Bronchus fibroblast of lung (primary cell): ENCODE data around the gene LEMD1. TPM values are rescaled to one million over a fixed set of nuclear protein-coding genes. Genes with fewer than 3 reads are reported as not detected.

Source experiments
- total RNA-seq: library from RNA; depleted of rRNA; stranded (reverse); fragments of >200 nt; gene quantifications from 2 replicates; pipeline ENCODE4 v1.2.3, GENCODE V29; 2015

The LEMD1 gene, protein sequence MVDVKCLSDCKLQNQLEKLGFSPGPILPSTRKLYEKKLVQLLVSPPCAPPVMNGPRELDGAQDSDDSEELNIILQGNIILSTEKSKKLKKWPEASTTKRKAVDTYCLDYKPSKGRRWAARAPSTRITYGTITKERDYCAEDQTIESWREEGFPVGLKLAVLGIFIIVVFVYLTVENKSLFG
- not detected in 2 replicates for total RNA-seq

DNA sequence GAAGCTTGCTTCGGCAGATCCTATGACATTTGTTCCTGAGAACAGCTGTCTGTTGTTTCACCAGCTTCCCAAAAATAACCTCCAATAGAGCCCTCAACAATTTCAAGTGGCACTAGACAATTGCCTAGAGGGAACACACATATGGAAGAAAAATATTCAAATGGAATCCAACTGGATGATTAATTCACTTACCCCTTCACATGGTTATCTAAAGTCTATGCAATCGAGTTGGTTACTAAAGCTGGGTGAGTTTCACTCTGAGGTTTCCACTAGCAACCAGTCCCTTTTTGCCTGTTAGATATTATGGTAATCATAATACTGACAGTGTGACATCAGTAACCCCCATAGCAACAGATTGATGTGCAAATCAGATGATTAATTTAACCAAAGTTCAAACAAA is at the start of gene LEMD1:
LEMD1 (minus strand) TSS at position 259 of the 400 bp plus-strand sequence. CDS start 1,520 bp downstream, outside the sequence.

DNA sequence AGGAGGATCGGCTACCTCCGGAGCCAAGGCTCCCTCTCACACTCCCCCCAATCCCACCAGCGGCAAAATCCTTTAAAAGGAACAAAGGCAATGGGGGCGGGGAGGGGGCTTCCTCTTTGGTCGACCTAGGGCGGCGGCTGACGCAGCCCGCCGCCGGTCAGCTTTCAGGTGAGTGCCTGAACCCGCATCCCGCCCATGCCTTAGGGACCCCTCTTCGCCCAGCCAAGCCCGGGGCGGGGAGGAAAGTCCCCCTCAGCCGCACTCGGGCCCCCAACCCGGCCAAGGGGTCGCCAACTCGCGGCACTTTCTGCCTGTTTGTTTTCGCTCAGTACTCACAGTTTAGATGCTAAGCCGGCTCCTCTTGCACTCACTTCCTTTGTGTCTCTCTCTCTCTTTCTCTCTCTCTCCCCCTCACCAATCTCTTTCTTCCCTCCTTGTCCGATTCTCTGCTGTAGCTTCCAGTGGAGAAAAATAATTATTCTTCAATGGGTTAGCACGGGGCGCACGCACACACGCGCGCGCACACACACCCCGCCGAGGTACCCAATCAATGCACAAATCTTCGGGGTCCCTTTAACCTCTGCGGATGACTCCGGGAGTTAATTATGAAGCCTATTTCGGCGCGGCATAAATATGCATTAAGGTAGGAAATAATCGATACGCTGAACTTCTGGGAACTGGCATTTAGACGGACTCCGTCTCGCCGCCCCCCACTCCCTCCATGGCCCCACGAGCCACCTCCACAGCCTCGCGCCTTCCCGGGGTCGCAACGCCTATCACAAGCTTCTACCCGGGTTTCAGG is 33.9 kb upstream of the LEMD1 start, which contains the start of gene BLACAT1:
BLACAT1 (minus strand) TSS at position 465 of the 802 bp plus-strand sequence.

DNA sequence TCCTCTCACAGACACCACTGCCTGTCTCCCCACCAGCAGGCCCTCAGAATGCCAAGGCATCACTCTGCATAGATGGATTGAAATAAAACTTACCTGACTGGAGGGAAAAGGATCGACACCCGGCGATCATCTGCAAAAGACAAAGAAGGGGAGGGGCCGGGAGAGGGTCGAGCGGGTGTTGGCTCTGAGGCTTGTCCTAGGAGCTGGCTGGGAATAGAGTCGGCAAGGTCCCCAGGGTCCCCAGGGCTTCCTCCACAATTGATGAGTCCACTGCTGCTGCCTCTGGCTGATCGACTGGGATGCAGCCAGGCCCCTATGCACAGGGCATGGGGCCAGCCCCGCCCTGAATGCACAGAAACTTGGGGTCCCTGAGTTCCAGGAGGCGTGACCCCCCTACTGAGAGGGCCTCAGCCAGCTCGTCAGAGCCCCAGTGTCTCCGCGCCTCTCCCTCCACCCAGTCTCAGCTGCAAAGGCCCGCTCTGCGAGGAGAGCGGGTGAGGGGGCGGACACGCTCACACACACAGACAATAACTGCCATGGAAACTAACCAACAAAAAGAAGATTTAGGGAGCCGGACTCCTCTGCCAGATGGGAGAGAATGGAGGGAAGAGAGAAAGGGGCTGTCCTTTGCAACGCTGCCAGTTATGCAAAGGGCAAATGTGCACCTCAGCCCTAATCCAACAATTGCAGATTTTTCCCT is 65.3 kb downstream of the LEMD1 start, which contains the start of gene KLHDC8A:
KLHDC8A (minus strand) TSS at position 483 of the 700 bp plus-strand sequence. CDS start 13,318 bp downstream, outside the sequence.

Other genes starting within 250 kb of the LEMD1 start
- 6.8 and 7.2 TPM in 2 replicates for gene DSTYK, start 210.4 kb downstream of the LEMD1 start, total RNA-seq
- gene TMCC2, start 194.1 kb downstream of the LEMD1 start, total RNA-seq: 2.4 and 3.4 TPM in 2 replicates
- gene NUAK2, start 100.3 kb downstream of the LEMD1 start, total RNA-seq: 6.1 and 6.7 TPM in 2 replicates
- not detected in 2 replicates for gene KLHDC8A, start 65.1 kb downstream of the LEMD1 start, total RNA-seq
- under 0.01 TPM in 1 of 2 replicates, not detected in the other for gene BLACAT1, start 34.0 kb upstream of the LEMD1 start, total RNA-seq
- 0.15 and 0.50 TPM in 2 replicates for gene CDK18, start 82.6 kb upstream of the LEMD1 start, total RNA-seq
- gene ELK4, start 210.0 kb upstream of the LEMD1 start, total RNA-seq: 4.5 and 7.1 TPM in 2 replicates